Ectodermal cell (in vitro differentiated cells): ENCODE results near the gene FAM50B.

ENCODE experiments used
- H3K27ac ChIP-seq: 2 replicates; pipeline ENCODE4 v1.7.0; 2013; ENCODE audit warnings: mild to moderate bottlenecking, low read depth, low read length; ENCODE audit not compliant: insufficient read depth, poor library complexity, severe bottlenecking
- H3K27me3 ChIP-seq: 2 replicates; pipeline ENCODE4 v1.7.0; 2013; ENCODE audit warnings: mild to moderate bottlenecking, low read length; ENCODE audit not compliant: insufficient read depth, control insufficient read depth, poor library complexity, severe bottlenecking
- H3K36me3 ChIP-seq: one replicate; pipeline ENCODE4 v1.7.0; 2013; ENCODE audit warnings: low read length; ENCODE audit not compliant: control insufficient read depth, insufficient read depth
- H3K4me1 ChIP-seq: one replicate; pipeline ENCODE4 v1.7.0; 2013; ENCODE audit warnings: low read length; ENCODE audit not compliant: control insufficient read depth, insufficient read depth
- H3K4me3 ChIP-seq: 2 replicates; pipeline ENCODE4 v1.7.0; 2013; ENCODE audit warnings: low read depth, low read length, control low read depth; ENCODE audit not compliant: insufficient read depth
- H3K9me3 ChIP-seq: 2 replicates; pipeline ENCODE4 v1.7.0; 2013; ENCODE audit warnings: mild to moderate bottlenecking, low read length, moderate library complexity; ENCODE audit not compliant: control insufficient read depth
- WGBS, 2 experiments: methylation state at CpG; one replicate each; pipeline ENCODE4 v1.1.7; 2013; ENCODE audit warnings: missing lambda C conversion rate in 2 of 2; 5-methylcytosine and 5-hydroxymethylcytosine counted together

The FAM50B gene

GRCh38 chr6:3820563-3820962, 28.6 kb upstream of the FAM50B start:
- Histone ChIP-seq H3K9me3 (no peaks in the 10 kb centered on the region), H3K36me3 (no peaks in the 10 kb centered on the region), H3K27ac (no peak overlapping the region), H3K27me3 (no peaks in the 10 kb centered on the region), H3K4me1 (peaks cover 3% of the 10 kb centered on the region), H3K4me3 (no peak overlapping the region)
- WGBS, 2 experiments: 50 to 51% methylated on average over 8 of the region's 8 CpGs

GRCh38 chr6:3822747-3823445, 26.3 kb upstream of the FAM50B start:
- Histone ChIP-seq H3K9me3 (no peaks in the 10 kb centered on the region), H3K27ac (no peak overlapping the region), H3K36me3 (no peaks in the 10 kb centered on the region), H3K4me1 (peaks cover 3% of the 10 kb centered on the region), H3K27me3 (no peaks in the 10 kb centered on the region), H3K4me3 (no peak overlapping the region)
- WGBS, 2 experiments: 94 to 95% methylated on average over 14 of the region's 14 CpGs

- H3K27me3 ChIP-seq: no peaks in the 10 kb centered on the region
- 94 to 96% methylated on average over 6 of the region's 6 CpGs for WGBS, 2 experiments
- peaks cover 3% of the 10 kb centered on the region for H3K4me1 ChIP-seq
- no peaks in the 10 kb centered on the region for H3K9me3 ChIP-seq
- H3K4me3 ChIP-seq: no peak overlapping the region
- H3K36me3 ChIP-seq: no peaks in the 10 kb centered on the region
- no peak overlapping the region for H3K27ac ChIP-seq
Measured at GRCh38 chr6:3823671-3824070, 25.5 kb upstream of the FAM50B start.

- WGBS, 2 experiments: 60 to 65% methylated on average over 15 of the region's 15 CpGs
- no peaks in the 10 kb centered on the region for H3K9me3 ChIP-seq
- peaks cover 3% of the 10 kb centered on the region for H3K4me1 ChIP-seq
- H3K27ac ChIP-seq: no peak overlapping the region
- no peaks in the 10 kb centered on the region for H3K27me3 ChIP-seq
- H3K4me3 ChIP-seq: no peak overlapping the region
- H3K36me3 ChIP-seq: no peaks in the 10 kb centered on the region
Measured at GRCh38 chr6:3825331-3825831, 23.8 kb upstream of the FAM50B start.

- Histone ChIP-seq H3K4me3 (no peak overlapping the region), H3K9me3 (no peaks in the 10 kb centered on the region), H3K36me3 (no peaks in the 10 kb centered on the region), H3K27me3 (no peaks in the 10 kb centered on the region), H3K27ac (no peak overlapping the region), H3K4me1 (peaks cover 3% of the 10 kb centered on the region)
- WGBS, 2 experiments: 88 to 90% methylated on average over 15 of the region's 15 CpGs
Measured at GRCh38 chr6:3825851-3826581, 23.2 kb upstream of the FAM50B start.

GRCh38 chr6:3829285-3829684, 19.9 kb upstream of the FAM50B start:
- Histone ChIP-seq H3K9me3 (no peaks in the 10 kb centered on the region), H3K27me3 (no peaks in the 10 kb centered on the region), H3K27ac (no peak overlapping the region), H3K36me3 (no peaks in the 10 kb centered on the region), H3K4me1 (peaks cover 3% of the 10 kb centered on the region), H3K4me3 (no peak overlapping the region)
- 92 to 96% methylated on average over 5 of the region's 5 CpGs for WGBS, 2 experiments

GRCh38 chr6:3830806-3831205, 18.4 kb upstream of the FAM50B start:
- Histone ChIP-seq H3K27me3 (no peaks in the 10 kb centered on the region), H3K4me3 (no peak overlapping the region), H3K27ac (no peak overlapping the region), H3K4me1 (no peaks in the 10 kb centered on the region), H3K9me3 (no peaks in the 10 kb centered on the region), H3K36me3 (no peaks in the 10 kb centered on the region)
- WGBS, 2 experiments: 95% methylated on average over 4 of the region's 4 CpGs

GRCh38 chr6:3831761-3832530, 17.2 kb upstream of the FAM50B start:
- H3K9me3 ChIP-seq: no peaks in the 10 kb centered on the region
- no peaks in the 10 kb centered on the region for H3K27me3 ChIP-seq
- no peak overlapping the region for H3K27ac ChIP-seq
- WGBS, 2 experiments: 94% methylated on average over 6 of the region's 6 CpGs
- H3K36me3 ChIP-seq: no peaks in the 10 kb centered on the region
- H3K4me3 ChIP-seq: no peak overlapping the region
- H3K4me1 ChIP-seq: no peaks in the 10 kb centered on the region

GRCh38 chr6:3835055-3835731, 14.0 kb upstream of the FAM50B start:
- no peak overlapping the region for H3K27ac ChIP-seq
- no peaks in the 10 kb centered on the region for H3K27me3 ChIP-seq
- H3K4me3 ChIP-seq: no peak overlapping the region
- H3K9me3 ChIP-seq: no peaks in the 10 kb centered on the region
- H3K4me1 ChIP-seq: no peaks in the 10 kb centered on the region
- no peaks in the 10 kb centered on the region for H3K36me3 ChIP-seq
- 92% methylated on average over 5 of the region's 5 CpGs for WGBS, 2 experiments
